Neural cell (in vitro differentiated cells): ENCODE data around the gene AHCTF1. TPM values are rescaled to one million over a fixed set of nuclear protein-coding genes. Genes with fewer than 3 reads are reported as not detected.
"Not testable (repeated sequence)": the region's sequence is repeated elsewhere in the genome, so short reads cannot be mapped to it uniquely, and the experiment has no call there.

Experiments used
- H2AFZ ChIP-seq: fragments of 200-600, 300-800 bp; sonication (generic), shearing (Covaris generic); 2 replicates; pipeline ENCODE4 v1.6.0; 2014; ENCODE audit warnings: low read depth, mild to moderate bottlenecking, antibody characterized with exemption, low read length, moderate library complexity
- H3F3A ChIP-seq: fragments of 200-600 bp; shearing (Covaris generic); 2 replicates; pipeline ENCODE4 v1.6.1; 2016; ENCODE audit warnings: mild to moderate bottlenecking, moderate library complexity, mixed read lengths, antibody characterized with exemption, low read length; ENCODE audit not compliant: insufficient read depth, poor library complexity, severe bottlenecking
- H3K27ac ChIP-seq: fragments of 200-600, 300-800 bp; sonication (generic), shearing (Covaris generic); 2 replicates; pipeline ENCODE4 v1.5.1; 2014; ENCODE audit warnings: mild to moderate bottlenecking, low read length, moderate library complexity
- H3K27me3 ChIP-seq: fragments of 300-800, 200-600 bp; sonication (generic), shearing (Covaris generic); 2 replicates; pipeline ENCODE4 v1.6.0; 2014; ENCODE audit warnings: mild to moderate bottlenecking, low read depth, low read length, moderate library complexity; ENCODE audit not compliant: insufficient read depth
- H3K36me3 ChIP-seq: fragments of 300-800, 200-600 bp; sonication (generic), shearing (Covaris generic); 2 replicates; pipeline ENCODE4 v1.5.1; 2014; ENCODE audit warnings: mild to moderate bottlenecking, antibody characterized with exemption, low read length, moderate library complexity; ENCODE audit not compliant: insufficient read depth
- H3K4me2 ChIP-seq: fragments of 300-800, 200-600 bp; sonication (generic), shearing (Covaris generic); 2 replicates; pipeline ENCODE4 v1.6.0; 2014; ENCODE audit warnings: mild to moderate bottlenecking, low read length
- H3K4me3 ChIP-seq: fragments of 300-800, 200-600 bp; sonication (generic), shearing (Covaris generic); 2 replicates; pipeline ENCODE4 v1.5.1; 2014; ENCODE audit warnings: mild to moderate bottlenecking, low read length, moderate library complexity
- H3K79me2 ChIP-seq: fragments of 200-600 bp; shearing (Covaris generic); replicated peaks from 2 replicates; pipeline ENCODE4 v1.6.0; 2014; ENCODE audit warnings: mild to moderate bottlenecking, low read length, moderate library complexity; ENCODE audit not compliant: insufficient read depth
- H3K9ac ChIP-seq: fragments of 300-800, 200-600 bp; sonication (generic), shearing (Covaris generic); 2 replicates; pipeline ENCODE4 v1.6.1; 2016; ENCODE audit warnings: mild to moderate bottlenecking, low read length, mixed read lengths
- H3K9me2 ChIP-seq: fragments of 200-600 bp; shearing (Covaris generic); 2 replicates; pipeline ENCODE4 v1.6.1; 2016; ENCODE audit warnings: mild to moderate bottlenecking, low read length, mixed read lengths; ENCODE audit not compliant: insufficient read depth
- H3K9me3 ChIP-seq: fragments of 200-600, 300-800 bp; sonication (generic), shearing (Covaris generic); 2 replicates; pipeline ENCODE4 v1.6.1; 2016; ENCODE audit warnings: mild to moderate bottlenecking, mixed run types, low read length, moderate library complexity, mixed read lengths
- H4K20me1 ChIP-seq: fragments of 200-600 bp; shearing (Covaris generic); 2 replicates; pipeline ENCODE4 v1.6.1; 2016; ENCODE audit warnings: mild to moderate bottlenecking, mixed run types; ENCODE audit not compliant: insufficient read depth
- EZH2 ChIP-seq: fragments of 200-600, 300-800 bp; shearing (Covaris generic), sonication (generic); IDR thresholded peaks from 2 replicates; pipeline ENCODE4 v1.6.1; 2014; ENCODE audit warnings: antibody characterized with exemption, low read length, borderline replicate concordance, mild to moderate bottlenecking; ENCODE audit not compliant: insufficient read depth, poor library complexity, severe bottlenecking
- MXI1 ChIP-seq: fragments of 450-650 bp; conservative IDR thresholded peaks from 2 replicates; pipeline ENCODE4 v1.6.1; 2014; ENCODE audit warnings: antibody characterized with exemption, mild to moderate bottlenecking; ENCODE audit not compliant: poor library complexity, severe bottlenecking
- SMC3 ChIP-seq: fragments of 450-650 bp; conservative IDR thresholded peaks from 2 replicates; pipeline ENCODE4 v1.6.1; 2014; ENCODE audit warnings: antibody characterized with exemption, mild to moderate bottlenecking, moderate library complexity; ENCODE audit not compliant: poor library complexity
- TAF1 ChIP-seq: IDR thresholded peaks from 2 replicates; pipeline ENCODE4 v1.6.1; 2012; ENCODE audit warnings: low read depth
- polyA plus RNA-seq: library from polyadenylated mRNA; depleted of rRNA; stranded (reverse); fragments of >200 nt; gene quantifications from 2 replicates; pipeline ENCODE4 v1.2.3, GENCODE V29; 2014
- TF ChIP-seq, protein P1 (sequence below): fragments of 450-650 bp; IDR thresholded peaks from 2 replicates; pipeline ENCODE4 v1.5.1; 2014; ENCODE audit warnings: antibody characterized with exemption, mild to moderate bottlenecking, moderate library complexity; ENCODE audit not compliant: poor library complexity, severe bottlenecking

AHCTF1 gene
- polyA plus RNA-seq, 1 donor from 2014 or later = 27.1 TPM

DNA sequence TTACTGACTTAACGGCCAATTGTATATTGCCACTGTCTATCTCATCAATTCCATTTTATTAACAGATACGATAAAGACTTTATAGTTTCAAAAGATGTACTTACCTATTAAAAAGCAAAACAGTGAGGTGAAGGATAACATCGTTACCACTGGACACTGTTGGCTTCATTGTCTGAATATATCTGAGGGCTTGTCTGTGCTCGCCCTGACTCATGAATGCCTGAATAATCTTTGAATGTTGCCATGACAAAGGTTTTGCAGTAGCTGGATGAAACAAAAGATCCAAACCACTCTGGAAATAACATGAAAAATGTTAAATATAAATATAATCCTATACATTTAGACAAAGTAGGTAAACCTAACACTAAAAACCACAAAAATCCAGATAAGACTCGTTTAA, 46.4 kb downstream of the AHCTF1 start:
- H3K79me2 ChIP-seq, H3K27ac ChIP-seq, H2AFZ ChIP-seq, H3K27me3 ChIP-seq, H3K9me3 ChIP-seq, H3K4me3 ChIP-seq, H3K4me2 ChIP-seq, H3K9ac ChIP-seq, H4K20me1 ChIP-seq, H3K9me2 ChIP-seq, H3F3A ChIP-seq: not testable (repeated sequence)
- peaks cover 25% of the 10 kb centered on the region for H3K36me3 ChIP-seq

DNA sequence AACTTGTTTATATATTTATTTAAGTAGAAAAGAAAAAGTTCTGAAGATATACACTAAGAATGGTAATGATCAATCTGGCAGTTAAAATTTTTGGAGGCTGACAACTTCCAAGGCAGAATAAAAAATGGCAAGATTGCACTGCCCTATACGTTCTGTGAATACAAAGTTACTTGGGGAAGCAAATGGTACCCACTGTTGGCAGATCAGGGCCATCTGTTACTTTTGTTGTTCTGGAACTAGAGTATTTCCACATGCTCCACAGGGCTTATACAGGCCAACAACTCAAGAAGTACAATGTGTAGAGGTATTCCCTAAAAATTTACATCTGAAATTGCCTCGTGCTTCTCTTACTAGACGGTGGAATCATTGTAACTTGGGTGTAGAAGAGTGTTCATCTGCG, 53.2 kb downstream of the AHCTF1 start:
- Histone ChIP-seq H3K9me2 (no peaks in the 10 kb centered on the region), H3K27ac (no peak overlapping the region), H3K9me3 (no peaks in the 10 kb centered on the region), H3K27me3 (no peaks in the 10 kb centered on the region), H3K4me3 (no peak overlapping the region), H3K4me2 (no peak overlapping the region), H3K79me2 (no peaks in the 10 kb centered on the region), H3F3A (no peaks in the 10 kb centered on the region), H3K9ac (no peak overlapping the region), H3K36me3 (no peaks in the 10 kb centered on the region), H2AFZ (no peak overlapping the region), H4K20me1 (no peaks in the 10 kb centered on the region)
- TF ChIP-seq TAF1 = no peak
- TF ChIP-seq EZH2 = no peak
- TF ChIP-seq MXI1 = no peak
- TF ChIP-seq, protein P1, sequence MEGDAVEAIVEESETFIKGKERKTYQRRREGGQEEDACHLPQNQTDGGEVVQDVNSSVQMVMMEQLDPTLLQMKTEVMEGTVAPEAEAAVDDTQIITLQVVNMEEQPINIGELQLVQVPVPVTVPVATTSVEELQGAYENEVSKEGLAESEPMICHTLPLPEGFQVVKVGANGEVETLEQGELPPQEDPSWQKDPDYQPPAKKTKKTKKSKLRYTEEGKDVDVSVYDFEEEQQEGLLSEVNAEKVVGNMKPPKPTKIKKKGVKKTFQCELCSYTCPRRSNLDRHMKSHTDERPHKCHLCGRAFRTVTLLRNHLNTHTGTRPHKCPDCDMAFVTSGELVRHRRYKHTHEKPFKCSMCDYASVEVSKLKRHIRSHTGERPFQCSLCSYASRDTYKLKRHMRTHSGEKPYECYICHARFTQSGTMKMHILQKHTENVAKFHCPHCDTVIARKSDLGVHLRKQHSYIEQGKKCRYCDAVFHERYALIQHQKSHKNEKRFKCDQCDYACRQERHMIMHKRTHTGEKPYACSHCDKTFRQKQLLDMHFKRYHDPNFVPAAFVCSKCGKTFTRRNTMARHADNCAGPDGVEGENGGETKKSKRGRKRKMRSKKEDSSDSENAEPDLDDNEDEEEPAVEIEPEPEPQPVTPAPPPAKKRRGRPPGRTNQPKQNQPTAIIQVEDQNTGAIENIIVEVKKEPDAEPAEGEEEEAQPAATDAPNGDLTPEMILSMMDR = no peak

DNA sequence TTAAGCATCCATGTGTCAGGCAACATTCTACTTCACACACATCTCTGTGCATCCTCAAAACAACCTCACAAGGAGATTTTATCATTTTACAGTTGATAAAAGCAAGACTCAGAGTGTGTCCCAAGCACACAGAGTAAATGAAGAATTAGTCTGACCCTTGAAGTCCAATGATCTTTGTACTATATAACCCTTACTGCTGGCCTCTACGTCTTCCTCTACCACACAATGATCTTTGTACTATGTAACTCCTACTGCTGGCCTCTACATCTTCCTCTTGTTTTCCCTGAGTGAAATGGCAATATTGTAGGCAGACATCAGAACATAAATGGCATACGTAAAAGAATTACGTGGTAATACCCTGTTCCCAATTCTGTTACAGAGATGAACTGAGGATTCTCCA, 55.3 kb downstream of the AHCTF1 start:
- Histone ChIP-seq H3K4me3 (no peak overlapping the region), H3K9ac (no peak overlapping the region), H3K27ac (no peak overlapping the region), H3K9me2 (no peaks in the 10 kb centered on the region), H3K36me3 (no peaks in the 10 kb centered on the region), H3K4me2 (no peak overlapping the region), H3K9me3 (no peaks in the 10 kb centered on the region), H3K27me3 (no peaks in the 10 kb centered on the region), H4K20me1 (no peaks in the 10 kb centered on the region), H3K79me2 (no peaks in the 10 kb centered on the region), H2AFZ (no peak overlapping the region), H3F3A (no peaks in the 10 kb centered on the region)
- no peak for TF ChIP-seq SMC3
- TF ChIP-seq, protein P1 = no peak
